ENCODE measurements around the gene ARHGEF38.
"Not testable (repeated sequence)": the region's sequence is repeated elsewhere in the genome, so short reads cannot be mapped to it uniquely, and the experiment has no call there.

Gene ARHGEF38

DNA sequence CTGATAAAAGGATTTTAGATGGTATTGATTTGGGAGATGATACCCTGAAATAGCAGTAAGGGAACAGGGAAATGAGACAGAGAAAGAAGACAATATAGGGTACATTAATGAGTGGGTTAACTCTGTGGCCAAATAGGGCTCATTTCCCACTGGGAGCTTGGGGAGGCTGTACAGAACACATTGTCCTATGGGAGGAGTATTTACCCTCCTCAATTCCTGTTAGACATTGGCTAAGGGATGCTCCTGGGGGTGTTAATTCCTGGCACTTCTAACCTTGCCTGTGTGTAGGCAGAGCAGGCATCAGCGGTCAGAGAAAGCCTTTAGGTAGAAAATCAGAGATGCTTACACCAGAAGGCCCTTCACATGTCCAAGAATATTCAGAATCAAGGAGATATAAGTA, 49.0 kb downstream of the ARHGEF38 start:
- in situ Hi-C loops (cut with HindIII; ENCODE audit: low pct_ligation_motif_present, low sequenced_read_pairs), result no loop called here
- no peak for TF ChIP-seq CTCF (IDR thresholded peaks at IDR 0.05; ENCODE audit: low read depth, low read length, missing control alignments)
- H3K27me3 ChIP-seq (replicated peaks), result peaks cover 3% of the 10 kb centered on the region
- no peak for DNase-seq
- no peaks in the 10 kb centered on the region for H3K36me3 ChIP-seq (replicated peaks)
- no peak overlapping the region for H3K4me3 ChIP-seq (ENCODE audit: low read depth, low read length)
- H3K27ac ChIP-seq, result no peak overlapping the region

- Histone ChIP-seq H3K27ac (no peak overlapping the region), H3K4me3 (ENCODE audit: low read depth, low read length) (no peak overlapping the region), H3K36me3 (replicated peaks) (no peaks in the 10 kb centered on the region), H3K27me3 (replicated peaks) (peaks cover 3% of the 10 kb centered on the region)
- no peak for TF ChIP-seq CTCF (IDR thresholded peaks at IDR 0.05; ENCODE audit: low read depth, low read length, missing control alignments)
- in situ Hi-C loops (cut with HindIII; ENCODE audit: low pct_ligation_motif_present, low sequenced_read_pairs), result no loop called here
- no peak for DNase-seq
Observed at GRCh38 chr4:105603158-105603557, 50.7 kb downstream of the ARHGEF38 start.

DNA sequence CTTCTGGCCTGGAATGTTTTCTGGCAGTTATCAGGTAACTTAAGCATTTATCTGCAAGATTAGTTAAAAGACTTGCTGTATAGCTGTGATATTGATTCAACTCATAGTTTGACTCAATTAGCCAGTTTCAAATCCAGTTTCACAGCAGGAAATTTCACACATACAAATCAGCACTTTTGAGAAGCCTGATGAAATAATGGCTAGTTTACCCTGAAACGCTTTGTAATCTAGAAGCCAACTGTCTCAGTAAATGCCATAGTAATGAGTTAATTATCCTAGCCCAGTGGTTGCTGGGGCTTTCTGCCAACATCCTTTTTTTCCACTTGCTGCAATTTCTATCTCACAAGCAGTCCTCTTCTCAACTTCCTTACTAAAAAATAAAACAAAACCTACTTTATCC, 53.1 kb downstream of the ARHGEF38 start:
- no peak for TF ChIP-seq CTCF (IDR thresholded peaks at IDR 0.05; ENCODE audit: low read depth, low read length, missing control alignments)
- DNase-seq, result peak; percentile 28
- in situ Hi-C loops (cut with HindIII; ENCODE audit: low pct_ligation_motif_present, low sequenced_read_pairs), result no loop called here
- H3K27me3 ChIP-seq (replicated peaks), result peaks cover 3% of the 10 kb centered on the region
- no peak overlapping the region for H3K4me3 ChIP-seq (ENCODE audit: low read depth, low read length)
- H3K36me3 ChIP-seq (replicated peaks), result no peaks in the 10 kb centered on the region
- no peak overlapping the region for H3K27ac ChIP-seq

GRCh38 chr4:105607876-105608275, 55.5 kb downstream of the ARHGEF38 start:
- Histone ChIP-seq H3K27ac (no peak overlapping the region), H3K4me3 (ENCODE audit: low read depth, low read length) (no peak overlapping the region), H3K27me3 (replicated peaks) (no peaks in the 10 kb centered on the region), H3K36me3 (replicated peaks) (no peaks in the 10 kb centered on the region)
- in situ Hi-C loops (cut with HindIII; ENCODE audit: low pct_ligation_motif_present, low sequenced_read_pairs), result no loop called here
- no peak for TF ChIP-seq CTCF (IDR thresholded peaks at IDR 0.05; ENCODE audit: low read depth, low read length, missing control alignments)
- DNase-seq, result no peak

DNA sequence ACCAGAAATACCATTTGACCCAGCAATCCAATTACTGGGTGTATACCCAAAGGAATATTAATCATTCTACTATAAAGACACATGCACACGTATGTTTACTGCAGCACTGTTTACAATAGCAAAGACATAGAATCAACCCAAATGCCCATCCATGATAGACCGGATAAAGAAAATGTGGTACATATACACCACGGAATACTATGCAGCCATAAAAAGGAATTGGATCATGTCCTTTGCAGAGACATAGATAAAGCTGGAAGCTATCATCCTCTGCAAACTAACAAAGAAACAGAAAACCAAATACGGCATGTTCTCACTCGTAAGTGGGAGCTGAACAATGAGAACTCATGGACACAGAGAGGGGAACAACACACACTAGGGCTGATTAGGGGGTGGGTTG, 57.4 kb downstream of the ARHGEF38 start:
- in situ Hi-C loops (cut with HindIII; ENCODE audit: low pct_ligation_motif_present, low sequenced_read_pairs); H3K36me3 ChIP-seq (replicated peaks); H3K4me3 ChIP-seq (ENCODE audit: low read depth, low read length); H3K27me3 ChIP-seq (replicated peaks); DNase-seq; H3K27ac ChIP-seq: not testable (repeated sequence)

DNA sequence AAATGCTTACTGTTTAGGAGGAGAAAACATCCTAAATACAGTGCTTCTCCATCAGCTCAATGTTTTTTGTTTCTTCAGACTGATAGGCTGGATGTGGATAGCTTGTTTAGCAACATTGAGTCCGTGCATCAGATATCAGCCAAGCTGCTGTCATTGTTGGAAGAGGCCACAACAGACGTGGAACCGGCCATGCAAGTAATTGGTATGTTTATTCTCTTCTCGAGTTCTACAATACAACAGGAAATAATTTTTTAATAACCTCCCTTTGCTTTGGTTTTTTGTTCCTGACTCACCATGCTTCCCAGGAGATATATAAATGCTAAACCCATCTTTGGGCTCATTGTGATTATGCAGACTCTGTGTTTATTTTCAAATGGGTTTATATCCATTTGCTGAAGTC, 60.9 kb downstream of the ARHGEF38 start:
- no peak for DNase-seq
- no peaks in the 10 kb centered on the region for H3K27me3 ChIP-seq (replicated peaks)
- H3K4me3 ChIP-seq (ENCODE audit: low read depth, low read length), result no peak overlapping the region
- in situ Hi-C loops (cut with HindIII; ENCODE audit: low pct_ligation_motif_present, low sequenced_read_pairs), result no loop called here
- no peaks in the 10 kb centered on the region for H3K36me3 ChIP-seq (replicated peaks)
- no peak overlapping the region for H3K27ac ChIP-seq
- no peak for TF ChIP-seq CTCF (IDR thresholded peaks at IDR 0.05; ENCODE audit: low read depth, low read length, missing control alignments)

All from brain microvascular endothelial cell (primary cell).